Measurements from ENCODE around the gene NFIB. TPM values are rescaled to one million over a fixed set of nuclear protein-coding genes. Genes with fewer than 3 reads are reported as not detected.

The NFIB gene
- total and polyA plus RNA-seq, 2 of the 8 experiments (the other 6 are each of a cell fraction or from before 2014, with no cell fraction given): 2.6 to 13.1 TPM

DNA sequence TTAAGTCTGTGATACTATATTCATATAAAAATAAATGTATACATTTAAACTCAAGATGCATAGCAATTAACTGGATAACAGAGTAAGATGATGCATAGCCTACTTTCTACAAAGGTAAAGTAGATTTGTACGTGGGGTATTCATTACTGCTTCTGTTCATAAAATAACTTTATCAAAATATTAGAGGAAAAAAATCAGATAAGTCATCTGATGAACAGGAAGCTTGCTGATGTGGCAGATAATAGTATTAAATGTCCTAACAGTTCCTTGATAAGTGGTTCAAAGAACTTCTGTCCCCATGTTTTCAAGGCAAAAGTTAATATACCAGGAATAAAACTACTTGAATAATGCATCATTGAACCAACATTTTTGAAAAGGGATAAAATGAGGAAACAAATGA lies 123.7 kb downstream of the NFIB start (continued):
- TF ChIP-seq CHD7 (IDR thresholded peaks at IDR 0.05; ENCODE audit: insufficient replicate concordance, low read length) (no peak), TAF1 (IDR thresholded peaks at IDR 0.05; ENCODE audit: low read depth, low read length) (no peak), SIRT6 (IDR thresholded peaks at IDR 0.05; ENCODE audit: low read length) (no peak), BRCA1 (IDR thresholded peaks at IDR 0.05; ENCODE audit: low read depth, low read length) (no peak)
